Stimulated activated naive B cell treated with anti-CD40 and anti-IgM and Interleukin-4, amounts not matched to agents 10 μg/mL and 1 μg/mL and 100 μg/mL, for 72 hours (primary cell): ENCODE measurements around the gene CBX1.
"Not testable (repeated sequence)": the region's sequence is repeated elsewhere in the genome, so short reads cannot be mapped to it uniquely, and the experiment has no call there.

Experiments used
- ATAC-seq, 2 donors: fragments of 150-1000 bp; cut with Tn5 transposase; replicated peaks; 2 replicates each; pipeline ENCODE4 v1.10.0; 2021; ENCODE audit warnings: moderate library complexity in 1 of 2
- DNase-seq: peaks from one replicate; pipeline ENCODE4 v3.0.0; 2021
- H3K27ac Mint-ChIP-seq: one replicate; pipeline ENCODE4 v1.8.0; 2022; ENCODE audit warnings: mild to moderate bottlenecking, mixed read lengths
- H3K27me3 Mint-ChIP-seq, 2 donors: one replicate each; pipeline ENCODE4 v1.8.0; 2022; ENCODE audit warnings: mixed read lengths in 2 of 2
- H3K36me3 Mint-ChIP-seq, 2 donors: one replicate each; pipeline ENCODE4 v1.8.0; 2022; ENCODE audit warnings: mixed read lengths in 2 of 2, mild to moderate bottlenecking in 1 of 2
- H3K4me1 Mint-ChIP-seq, 2 donors: one replicate each; pipeline ENCODE4 v1.8.0; 2022; ENCODE audit warnings: mixed read lengths in 2 of 2, mild to moderate bottlenecking in 1 of 2
- H3K4me3 Mint-ChIP-seq, 2 donors: one replicate each; pipeline ENCODE4 v1.8.0; 2022; ENCODE audit warnings: mild to moderate bottlenecking in 2 of 2, mixed read lengths in 2 of 2, moderate library complexity in 1 of 2
- H3K9me3 Mint-ChIP-seq, 2 donors: one replicate each; pipeline ENCODE4 v1.8.0; 2022; ENCODE audit warnings: mixed read lengths in 2 of 2, mild to moderate bottlenecking in 1 of 2

CBX1 gene

DNA sequence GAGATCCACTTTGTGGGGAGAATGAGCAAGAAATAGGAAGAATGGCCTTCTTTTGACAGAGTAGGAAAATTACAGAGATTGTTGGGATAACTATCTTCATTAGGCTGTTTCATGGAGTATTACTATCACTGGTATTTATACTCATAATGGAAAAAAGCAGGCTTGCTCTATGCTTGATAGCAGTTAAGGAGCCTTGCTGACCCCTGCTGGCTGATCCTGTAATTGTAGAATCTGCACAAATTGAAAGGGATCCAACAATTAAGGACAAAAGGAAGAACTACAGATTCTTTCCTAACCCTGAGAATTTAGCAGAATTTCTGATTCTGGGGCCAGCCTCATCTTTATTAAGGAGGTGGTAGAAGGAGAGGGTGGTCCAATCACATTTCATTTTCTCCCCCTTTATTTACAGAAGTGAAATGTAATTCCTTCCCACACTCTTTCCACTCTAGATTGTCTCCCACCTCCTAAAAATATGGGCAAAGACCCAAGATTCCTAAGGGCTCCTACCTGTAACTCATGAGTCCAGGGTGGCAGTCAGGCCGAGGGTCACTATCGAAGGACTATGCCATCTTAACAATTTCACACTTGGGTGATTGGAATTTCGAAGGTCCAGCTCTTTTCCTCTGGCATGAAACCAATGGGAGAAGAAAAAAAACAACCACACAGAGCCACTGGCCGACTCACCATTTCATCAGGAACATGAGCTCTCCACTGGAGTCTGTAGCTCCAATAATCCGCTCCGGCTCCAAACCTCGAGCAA is 26.8 kb downstream of the CBX1 start:
- H3K27me3 Mint-ChIP-seq, result no peaks in the 10 kb centered on the region
- no peak overlapping the region for H3K27ac Mint-ChIP-seq
- no peaks in the 10 kb centered on the region for H3K9me3 Mint-ChIP-seq
- H3K36me3 Mint-ChIP-seq, result peaks cover 4 to 35% of the 10 kb centered on the region in 2 donors
- DNase-seq (peak; percentile 40), ATAC-seq (peak; percentile 66 to 75)
- no peaks in the 10 kb centered on the region for H3K4me1 Mint-ChIP-seq
- no peak overlapping the region for H3K4me3 Mint-ChIP-seq

DNA sequence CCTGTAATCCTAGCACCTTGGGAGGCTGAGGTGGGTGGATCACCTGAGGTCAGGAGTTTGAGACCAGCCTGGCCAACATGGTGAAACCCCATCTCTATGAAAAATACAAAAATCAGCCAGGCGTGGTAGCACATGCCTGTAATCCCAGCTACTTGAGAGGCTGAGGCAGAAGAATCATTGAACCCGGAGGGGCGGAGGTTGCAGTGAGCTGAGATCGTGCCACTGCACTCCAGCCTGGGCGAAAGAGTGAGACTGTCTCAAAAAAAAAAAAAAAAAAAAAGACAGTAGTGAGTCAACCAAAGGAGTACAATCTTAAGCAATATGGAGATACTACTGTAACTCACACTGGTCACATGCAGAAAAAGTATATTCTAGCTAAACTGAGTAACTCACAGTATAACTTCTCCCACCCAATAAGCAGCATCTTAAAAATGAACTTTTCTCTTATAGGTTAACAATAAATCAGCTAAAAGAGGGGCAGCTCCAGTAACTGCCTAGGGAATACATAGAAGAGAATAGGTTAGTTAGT is 27.6 kb downstream of the CBX1 start:
- not testable (repeated sequence) for H3K27ac Mint-ChIP-seq, ATAC-seq, H3K4me3 Mint-ChIP-seq, H3K9me3 Mint-ChIP-seq, H3K4me1 Mint-ChIP-seq, H3K27me3 Mint-ChIP-seq, DNase-seq
- H3K36me3 Mint-ChIP-seq, result peaks cover 9 to 40% of the 10 kb centered on the region in 2 donors

DNA sequence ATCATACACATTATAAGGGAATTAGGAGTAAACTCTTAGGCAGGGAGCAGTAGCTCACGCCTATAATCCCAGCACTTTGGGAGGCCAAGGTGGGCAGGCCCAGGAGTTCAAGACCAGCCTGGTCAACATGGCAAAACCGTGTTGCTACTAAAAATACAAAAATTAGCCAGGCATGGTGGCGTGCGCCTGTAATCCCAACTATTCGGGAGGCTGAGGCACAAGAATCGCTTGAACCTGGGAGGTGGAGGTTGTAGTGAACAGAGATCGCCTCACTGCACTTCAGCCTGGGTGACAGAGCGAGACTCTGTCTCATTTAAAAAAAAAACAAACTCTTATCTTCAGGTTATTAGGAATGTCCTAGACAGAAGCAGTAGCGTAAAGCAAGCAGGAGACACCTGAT is 28.5 kb downstream of the CBX1 start:
- not testable (repeated sequence) for H3K27ac Mint-ChIP-seq, ATAC-seq, H3K27me3 Mint-ChIP-seq, H3K4me3 Mint-ChIP-seq, H3K4me1 Mint-ChIP-seq, DNase-seq, H3K9me3 Mint-ChIP-seq
- H3K36me3 Mint-ChIP-seq, result peaks cover 12 to 44% of the 10 kb centered on the region in 2 donors

DNA sequence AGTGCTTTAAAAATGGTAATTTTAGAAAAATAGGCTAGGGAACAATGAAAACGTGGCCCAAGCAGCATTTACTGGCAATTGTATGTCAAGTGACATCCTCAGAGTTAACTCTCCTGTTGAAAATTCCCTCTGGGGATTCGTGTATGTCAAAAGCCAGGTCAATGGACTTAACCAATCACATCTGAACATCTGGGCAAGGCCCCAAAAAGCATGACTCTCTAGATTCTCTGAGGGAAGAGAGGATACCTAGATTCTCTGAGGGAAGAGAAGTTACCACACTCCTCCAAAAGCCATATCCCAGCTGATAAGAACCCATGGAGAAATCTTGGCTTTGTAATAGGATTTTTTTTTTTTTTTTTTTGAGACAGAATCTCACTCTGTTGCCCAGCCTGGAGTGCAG is 29.6 kb downstream of the CBX1 start:
- no peak for DNase-seq
- no peak for ATAC-seq
- no peak overlapping the region for H3K4me3 Mint-ChIP-seq

DNA sequence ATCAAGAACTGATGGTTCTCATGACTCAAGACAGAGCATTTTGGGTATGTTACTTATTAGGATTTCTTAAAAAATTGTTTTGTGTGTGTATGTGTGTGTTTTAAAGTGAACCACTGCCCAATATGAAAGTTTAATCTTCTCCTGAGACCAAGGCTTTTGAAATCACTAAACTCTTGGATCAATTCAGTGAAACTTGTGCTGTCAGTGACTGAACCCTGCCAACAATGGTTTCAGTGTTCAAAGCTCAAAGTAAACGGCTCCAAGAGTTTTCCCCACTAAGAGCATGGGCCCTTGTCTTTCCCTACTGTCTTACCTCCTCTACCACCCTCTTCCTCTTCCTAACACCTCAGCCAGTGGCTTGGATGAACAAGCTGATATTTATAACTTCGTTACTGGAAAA is 31.1 kb downstream of the CBX1 start:
- Mint-ChIP-seq H3K27ac (no peak overlapping the region), H3K36me3 (peaks cover 17 to 38% of the 10 kb centered on the region in 2 donors)

More for the DNA sequence above, 29.6 kb downstream of the CBX1 start:
- H3K27ac Mint-ChIP-seq, result no peak overlapping the region
- H3K36me3 Mint-ChIP-seq, result peaks cover 17 to 44% of the 10 kb centered on the region in 2 donors
- no peaks in the 10 kb centered on the region for H3K27me3 Mint-ChIP-seq
- no peaks in the 10 kb centered on the region for H3K9me3 Mint-ChIP-seq
- no peaks in the 10 kb centered on the region for H3K4me1 Mint-ChIP-seq

DNA sequence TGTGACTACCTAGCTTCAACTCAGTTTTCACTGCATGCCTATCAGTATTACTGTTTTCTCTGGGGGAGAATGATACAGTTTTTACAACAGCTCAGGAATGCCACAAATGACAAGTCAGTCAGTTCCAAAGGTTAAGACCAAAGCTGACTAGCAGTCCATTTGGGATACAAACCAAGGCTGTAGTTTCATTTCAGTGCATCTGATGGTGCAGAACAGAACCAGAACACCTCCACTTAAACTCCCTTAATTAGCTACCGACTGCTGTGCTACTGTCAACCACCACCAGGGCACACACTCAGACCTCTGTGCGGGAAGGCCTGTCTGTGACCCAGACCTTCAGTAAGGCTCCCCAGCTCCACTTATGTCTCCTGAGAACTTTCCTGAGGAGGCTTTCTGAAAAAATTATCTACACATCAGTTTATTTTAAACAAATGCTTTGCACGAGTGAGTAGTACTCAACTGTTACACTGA is 32.8 kb downstream of the CBX1 start:
- Mint-ChIP-seq H3K4me3 (no peak overlapping the region), H3K36me3 (peaks cover 23 to 43% of the 10 kb centered on the region in 2 donors), H3K27ac (peak overlapping the region; percentile 42), H3K27me3 (no peaks in the 10 kb centered on the region), H3K4me1 (peaks cover 8 to 10% of the 10 kb centered on the region in 2 donors), H3K9me3 (no peaks in the 10 kb centered on the region)
- DNase-seq (no peak), ATAC-seq (peak; percentile 60 to 78)

More for the DNA sequence above, 31.1 kb downstream of the CBX1 start:
- no peaks in the 10 kb centered on the region for H3K27me3 Mint-ChIP-seq
- H3K9me3 Mint-ChIP-seq, result no peaks in the 10 kb centered on the region
- ATAC-seq (no peak), DNase-seq (no peak)
- no peak overlapping the region for H3K4me3 Mint-ChIP-seq
- H3K4me1 Mint-ChIP-seq, result no peaks in the 10 kb centered on the region

DNA sequence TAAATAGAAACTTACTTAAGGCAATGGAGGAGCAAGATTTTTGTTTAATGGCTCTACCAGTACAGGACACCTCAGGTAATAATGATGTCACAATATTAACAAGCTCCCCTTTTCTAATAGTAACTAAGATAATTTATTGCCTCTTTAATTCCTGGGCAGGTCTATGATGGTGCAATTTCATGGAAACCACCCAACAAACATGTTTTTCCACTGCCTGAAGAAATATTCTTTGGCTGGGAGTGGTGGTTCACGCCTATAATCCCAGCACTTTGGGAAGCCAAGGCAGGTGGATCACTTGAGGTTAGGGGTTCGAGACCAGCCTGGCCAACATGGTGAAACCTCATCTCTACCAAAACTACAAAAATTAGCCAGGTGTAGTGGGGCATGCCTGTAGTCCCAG is 33.5 kb downstream of the CBX1 start:
- not testable (repeated sequence) for H3K4me1 Mint-ChIP-seq, H3K27me3 Mint-ChIP-seq, DNase-seq, H3K9me3 Mint-ChIP-seq, ATAC-seq, H3K27ac Mint-ChIP-seq, H3K4me3 Mint-ChIP-seq
- peaks cover 23 to 40% of the 10 kb centered on the region in 2 donors for H3K36me3 Mint-ChIP-seq

DNA sequence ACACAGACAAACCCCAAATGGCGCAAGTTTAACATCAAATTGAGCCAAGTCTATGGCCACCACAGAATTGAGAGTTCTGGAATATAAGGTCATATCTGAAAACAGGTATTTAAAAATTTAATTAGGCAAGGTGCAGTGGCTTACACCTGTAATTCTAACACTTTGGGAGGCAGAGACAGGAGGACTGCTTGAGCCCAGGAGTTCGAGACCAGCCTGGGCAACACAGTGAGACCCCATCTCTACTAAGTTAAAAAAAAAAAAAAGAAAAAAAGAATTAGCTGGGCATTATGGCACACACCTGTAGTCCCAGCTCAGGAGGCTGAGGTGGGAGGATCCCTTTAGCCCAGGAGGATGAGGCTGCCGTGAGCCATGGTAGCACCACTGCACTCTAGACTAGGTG is 34.0 kb downstream of the CBX1 start:
- ATAC-seq (no peak), DNase-seq (no peak)
- Mint-ChIP-seq H3K27ac (no peak overlapping the region), H3K4me3 (no peak overlapping the region), H3K4me1 (peaks cover 8 to 10% of the 10 kb centered on the region in 2 donors), H3K36me3 (peaks cover 25 to 45% of the 10 kb centered on the region in 2 donors), H3K9me3 (no peaks in the 10 kb centered on the region), H3K27me3 (no peaks in the 10 kb centered on the region)

DNA sequence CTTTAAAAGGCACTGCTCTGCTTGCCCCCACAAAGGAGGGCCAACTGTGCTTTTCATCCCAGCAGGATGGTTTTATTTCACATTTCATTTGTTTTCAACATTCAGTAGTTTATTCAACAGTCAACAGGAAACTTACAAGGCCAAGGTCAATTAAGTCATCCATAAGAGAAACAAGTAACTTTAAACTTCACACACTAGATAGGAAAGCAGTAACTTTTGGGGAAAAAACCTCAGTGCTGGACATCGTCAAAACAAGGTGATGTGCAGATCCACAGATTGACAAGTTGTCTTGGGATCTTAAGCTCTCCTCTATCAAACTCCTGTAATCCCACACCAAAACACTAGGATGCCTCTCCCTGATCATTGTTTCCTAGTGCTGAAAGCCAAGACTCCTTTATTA is 34.6 kb downstream of the CBX1 start:
- Mint-ChIP-seq H3K4me1 (peaks cover 8 to 10% of the 10 kb centered on the region in 2 donors), H3K9me3 (no peaks in the 10 kb centered on the region), H3K36me3 (peaks cover 25 to 45% of the 10 kb centered on the region in 2 donors), H3K27me3 (no peaks in the 10 kb centered on the region), H3K27ac (no peak overlapping the region), H3K4me3 (no peak overlapping the region)
- ATAC-seq (no peak), DNase-seq (no peak)

DNA sequence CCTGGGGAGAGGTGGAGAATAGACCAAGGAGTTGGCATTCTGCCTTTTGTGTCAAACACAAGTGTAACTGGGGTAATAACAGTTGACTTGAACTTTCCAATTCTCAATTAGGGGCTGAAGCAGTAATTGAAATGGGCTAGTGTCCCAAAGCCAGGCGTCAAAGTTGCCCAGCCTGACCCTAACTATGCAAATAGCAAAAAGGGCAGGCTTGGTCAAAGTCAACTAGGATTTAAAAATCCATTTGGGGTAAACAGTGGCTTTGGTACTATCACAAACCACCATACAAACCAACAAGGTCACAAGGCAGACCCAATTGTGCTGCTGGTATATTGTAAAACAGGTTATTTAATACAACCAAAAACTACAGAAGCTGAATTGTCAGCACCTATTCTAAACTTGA is 35.1 kb downstream of the CBX1 start:
- H3K4me3 Mint-ChIP-seq, result no peak overlapping the region
- no peaks in the 10 kb centered on the region for H3K9me3 Mint-ChIP-seq
- H3K27ac Mint-ChIP-seq, result no peak overlapping the region
- no peak for ATAC-seq
- no peak for DNase-seq
- H3K27me3 Mint-ChIP-seq, result no peaks in the 10 kb centered on the region
- H3K4me1 Mint-ChIP-seq, result peaks cover 8 to 10% of the 10 kb centered on the region in 2 donors
- peaks cover 27 to 44% of the 10 kb centered on the region in 2 donors for H3K36me3 Mint-ChIP-seq

DNA sequence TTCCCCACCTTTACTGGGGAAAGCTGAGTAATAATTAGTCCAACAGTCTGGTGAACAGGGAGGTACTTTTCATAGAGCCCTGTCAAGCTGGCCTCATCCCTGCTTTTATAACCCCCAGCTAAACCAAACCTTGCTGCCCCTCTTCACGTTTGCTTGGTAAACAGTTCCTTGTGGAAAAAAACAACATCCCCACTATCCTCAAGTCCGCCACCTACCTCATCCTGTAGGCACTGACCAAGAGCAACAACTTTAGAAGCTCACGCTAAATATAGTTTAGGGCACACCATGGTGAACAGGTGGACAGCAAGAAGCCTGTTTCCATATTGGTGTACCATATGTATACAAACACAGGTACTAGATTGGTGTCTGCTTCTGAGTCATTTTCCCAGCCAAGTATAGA is 36.6 kb downstream of the CBX1 start:
- ATAC-seq (no peak), DNase-seq (no peak)
- Mint-ChIP-seq H3K27ac (peak overlapping the region; percentile 72), H3K4me3 (no peak overlapping the region), H3K9me3 (no peaks in the 10 kb centered on the region), H3K36me3 (peaks cover 35 to 49% of the 10 kb centered on the region in 2 donors), H3K4me1 (peaks cover 10 to 11% of the 10 kb centered on the region in 2 donors), H3K27me3 (no peaks in the 10 kb centered on the region)

DNA sequence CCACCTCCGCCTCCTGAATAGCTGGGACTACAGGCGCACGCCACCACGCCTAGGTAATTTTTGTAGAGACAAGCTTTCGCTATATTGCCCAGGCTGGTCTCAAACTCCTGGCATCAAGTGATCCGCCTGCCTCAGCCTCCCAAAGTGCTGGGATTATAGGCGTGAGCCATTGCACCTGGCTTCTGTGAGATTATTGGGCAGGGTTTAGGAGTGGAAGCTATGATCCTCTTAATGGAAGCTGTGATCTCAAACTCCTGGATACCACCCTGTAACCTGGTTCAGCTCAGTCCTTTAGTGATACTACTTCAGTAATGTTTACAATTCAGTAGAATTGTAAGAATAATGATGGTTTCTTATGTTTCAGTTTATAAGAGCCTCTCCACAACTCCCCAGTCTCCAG is 39.0 kb downstream of the CBX1 start:
- Mint-ChIP-seq H3K27me3 (no peaks in the 10 kb centered on the region), H3K27ac (peak overlapping the region; percentile 20)

DNA sequence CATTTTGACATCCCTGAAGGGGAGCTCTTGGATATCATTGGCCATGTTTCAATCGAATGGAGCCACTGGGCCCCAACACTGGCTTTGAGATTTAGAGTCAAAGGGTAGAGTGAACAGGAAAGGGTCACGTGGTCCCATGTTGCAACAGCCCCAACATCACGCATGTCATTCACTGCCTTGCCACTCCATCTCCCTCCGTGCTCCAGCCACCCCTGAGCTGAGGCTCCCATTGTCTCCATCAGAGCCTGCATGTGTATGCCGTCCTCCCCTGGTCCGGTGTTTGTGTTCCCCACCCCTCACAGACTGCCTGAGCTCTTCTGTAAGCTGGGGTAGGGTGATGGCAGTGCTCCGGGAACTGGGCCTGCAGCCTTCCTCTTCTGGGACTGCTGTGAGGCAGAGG is 41.0 kb downstream of the CBX1 start:
- peaks cover 49 to 71% of the 10 kb centered on the region in 2 donors for H3K36me3 Mint-ChIP-seq
- peak overlapping the region; percentile 21 for H3K27ac Mint-ChIP-seq
- peaks cover 27 to 28% of the 10 kb centered on the region in 2 donors for H3K4me1 Mint-ChIP-seq

More for the DNA sequence above, 39.0 kb downstream of the CBX1 start:
- Mint-ChIP-seq H3K9me3 (no peaks in the 10 kb centered on the region), H3K4me1 (peaks cover 10 to 11% of the 10 kb centered on the region in 2 donors), H3K36me3 (peaks cover 40 to 58% of the 10 kb centered on the region in 2 donors), H3K4me3 (no peak overlapping the region)
- DNase-seq, result no peak
- ATAC-seq, result no peak

DNA sequence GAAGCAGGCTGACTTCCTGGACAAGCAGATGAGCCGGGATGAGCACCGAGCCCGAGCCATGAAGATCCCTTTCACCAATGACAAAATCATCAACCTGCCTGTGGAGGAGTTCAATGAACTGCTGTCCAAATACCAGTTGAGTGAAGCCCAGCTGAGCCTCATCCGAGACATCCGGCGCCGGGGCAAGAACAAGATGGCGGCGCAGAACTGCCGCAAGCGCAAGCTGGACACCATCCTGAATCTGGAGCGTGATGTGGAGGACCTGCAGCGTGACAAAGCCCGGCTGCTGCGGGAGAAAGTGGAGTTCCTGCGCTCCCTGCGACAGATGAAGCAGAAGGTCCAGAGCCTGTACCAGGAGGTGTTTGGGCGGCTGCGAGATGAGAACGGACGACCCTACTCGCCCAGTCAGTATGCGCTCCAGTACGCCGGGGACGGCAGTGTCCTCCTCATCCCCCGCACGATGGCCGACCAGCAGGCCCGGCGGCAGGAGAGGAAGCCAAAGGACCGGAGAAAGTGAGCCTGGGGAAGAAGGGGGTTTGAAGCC is 42.1 kb downstream of the CBX1 start:
- Mint-ChIP-seq H3K36me3 (peaks cover 49 to 68% of the 10 kb centered on the region in 2 donors), H3K4me1 (peaks cover 27 to 35% of the 10 kb centered on the region in 2 donors), H3K27me3 (no peaks in the 10 kb centered on the region), H3K9me3 (no peaks in the 10 kb centered on the region), H3K27ac (peak overlapping the region; percentile 59), H3K4me3 (no peak overlapping the region)
- DNase-seq, result no peak
- ATAC-seq, result no peak

More for the DNA sequence above, 41.0 kb downstream of the CBX1 start:
- no peak overlapping the region for H3K4me3 Mint-ChIP-seq
- no peak for ATAC-seq
- no peaks in the 10 kb centered on the region for H3K27me3 Mint-ChIP-seq
- no peak for DNase-seq
- H3K9me3 Mint-ChIP-seq, result no peaks in the 10 kb centered on the region
